Measurements from ENCODE around the gene PRR5L.
A peak's percentile ranks its signal among the peaks of the same experiment; 100 is the strongest.
"Not testable (repeated sequence)": the region's sequence is repeated elsewhere in the genome, so short reads cannot be mapped to it uniquely, and the experiment has no call there.

PRR5L gene

GRCh38 chr11:36471577-36471976 is 175.5 kb downstream of the PRR5L start:
- DNase-seq (ENCODE audit: low read depth), result no peak
- TF ChIP-seq, protein P1, sequence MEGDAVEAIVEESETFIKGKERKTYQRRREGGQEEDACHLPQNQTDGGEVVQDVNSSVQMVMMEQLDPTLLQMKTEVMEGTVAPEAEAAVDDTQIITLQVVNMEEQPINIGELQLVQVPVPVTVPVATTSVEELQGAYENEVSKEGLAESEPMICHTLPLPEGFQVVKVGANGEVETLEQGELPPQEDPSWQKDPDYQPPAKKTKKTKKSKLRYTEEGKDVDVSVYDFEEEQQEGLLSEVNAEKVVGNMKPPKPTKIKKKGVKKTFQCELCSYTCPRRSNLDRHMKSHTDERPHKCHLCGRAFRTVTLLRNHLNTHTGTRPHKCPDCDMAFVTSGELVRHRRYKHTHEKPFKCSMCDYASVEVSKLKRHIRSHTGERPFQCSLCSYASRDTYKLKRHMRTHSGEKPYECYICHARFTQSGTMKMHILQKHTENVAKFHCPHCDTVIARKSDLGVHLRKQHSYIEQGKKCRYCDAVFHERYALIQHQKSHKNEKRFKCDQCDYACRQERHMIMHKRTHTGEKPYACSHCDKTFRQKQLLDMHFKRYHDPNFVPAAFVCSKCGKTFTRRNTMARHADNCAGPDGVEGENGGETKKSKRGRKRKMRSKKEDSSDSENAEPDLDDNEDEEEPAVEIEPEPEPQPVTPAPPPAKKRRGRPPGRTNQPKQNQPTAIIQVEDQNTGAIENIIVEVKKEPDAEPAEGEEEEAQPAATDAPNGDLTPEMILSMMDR (conservative IDR thresholded peaks at IDR 0.05; ENCODE audit: control insufficient read depth, insufficient read depth, low read depth, low read length), result no peak
- no peak overlapping the region for H3K4me3 ChIP-seq (ENCODE audit: control insufficient read depth, low read depth, low read length)

GRCh38 chr11:36475192-36475591 is 179.1 kb downstream of the PRR5L start:
- no peak for DNase-seq (ENCODE audit: low read depth)
- no peak overlapping the region for H3K4me3 ChIP-seq (ENCODE audit: control insufficient read depth, low read depth, low read length)
- TF ChIP-seq, protein P1 (conservative IDR thresholded peaks at IDR 0.05; ENCODE audit: control insufficient read depth, insufficient read depth, low read depth, low read length), result no peak

DNA sequence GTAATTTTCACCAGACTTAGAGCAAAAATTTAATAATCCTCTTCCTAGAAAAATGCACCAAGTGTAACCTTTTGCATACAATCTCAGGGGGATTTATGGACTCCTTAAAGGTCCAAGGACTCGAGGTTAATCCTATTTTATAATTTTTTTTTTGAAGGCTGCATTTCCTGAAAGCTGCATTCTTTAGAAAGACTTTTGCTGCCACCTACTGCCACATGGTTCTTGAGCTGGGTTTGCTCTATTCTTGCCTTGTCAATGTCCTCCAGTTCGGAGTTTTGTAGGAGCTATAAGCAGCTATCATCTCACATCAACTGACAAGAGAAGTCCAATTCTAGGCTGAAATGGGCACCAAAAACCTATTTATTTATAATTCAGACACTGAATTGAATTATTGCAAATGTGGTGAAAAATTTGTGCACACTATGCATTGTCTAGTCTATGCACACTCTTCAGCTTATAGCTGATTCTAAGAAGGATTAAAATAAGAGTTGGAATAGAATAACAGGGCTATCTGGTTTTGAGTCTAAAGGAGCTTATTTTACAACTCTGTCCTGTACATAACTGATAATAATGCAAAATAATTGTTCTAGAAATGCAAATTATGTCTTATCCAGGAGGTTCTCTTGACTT is 182.7 kb downstream of the PRR5L start:
- no peak overlapping the region for H3K4me3 ChIP-seq (ENCODE audit: control insufficient read depth, low read depth, low read length)
- DNase-seq (ENCODE audit: low read depth), result peak; percentile 63
- TF ChIP-seq, protein P1 (conservative IDR thresholded peaks at IDR 0.05; ENCODE audit: control insufficient read depth, insufficient read depth, low read depth, low read length), result peak; percentile 67

GRCh38 chr11:36480833-36481232 is 184.7 kb downstream of the PRR5L start:
- no peak overlapping the region for H3K4me3 ChIP-seq (ENCODE audit: control insufficient read depth, low read depth, low read length)
- no peak for DNase-seq (ENCODE audit: low read depth)
- TF ChIP-seq, protein P1 (conservative IDR thresholded peaks at IDR 0.05; ENCODE audit: control insufficient read depth, insufficient read depth, low read depth, low read length), result no peak

DNA sequence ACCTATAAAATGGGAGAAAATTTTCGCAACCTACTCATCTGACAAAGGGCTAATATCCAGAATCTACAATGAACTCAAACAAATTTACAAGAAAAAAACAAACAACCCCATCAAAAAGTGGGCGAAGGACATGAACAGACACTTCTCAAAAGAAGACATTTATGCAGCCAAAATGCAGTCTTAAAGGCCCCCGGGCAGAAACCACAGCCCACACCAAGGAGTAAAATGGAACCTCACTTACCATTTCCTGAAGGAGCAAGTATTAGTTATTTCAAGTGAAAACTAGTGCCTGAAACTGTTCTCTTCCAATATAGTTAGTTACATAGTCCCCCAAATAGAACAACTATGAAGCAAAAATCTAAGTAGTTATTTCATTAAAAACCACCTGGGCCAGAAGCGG is 187.0 kb downstream of the PRR5L start:
- DNase-seq (ENCODE audit: low read depth); H3K4me3 ChIP-seq (ENCODE audit: control insufficient read depth, low read depth, low read length): not testable (repeated sequence)

- TF ChIP-seq, protein P1 (conservative IDR thresholded peaks at IDR 0.05; ENCODE audit: control insufficient read depth, insufficient read depth, low read depth, low read length), result no peak
- no peak overlapping the region for H3K4me3 ChIP-seq (ENCODE audit: control insufficient read depth, low read depth, low read length)
- DNase-seq (ENCODE audit: low read depth), result no peak
Measured at GRCh38 chr11:36485298-36486002, 189.4 kb downstream of the PRR5L start.

DNA sequence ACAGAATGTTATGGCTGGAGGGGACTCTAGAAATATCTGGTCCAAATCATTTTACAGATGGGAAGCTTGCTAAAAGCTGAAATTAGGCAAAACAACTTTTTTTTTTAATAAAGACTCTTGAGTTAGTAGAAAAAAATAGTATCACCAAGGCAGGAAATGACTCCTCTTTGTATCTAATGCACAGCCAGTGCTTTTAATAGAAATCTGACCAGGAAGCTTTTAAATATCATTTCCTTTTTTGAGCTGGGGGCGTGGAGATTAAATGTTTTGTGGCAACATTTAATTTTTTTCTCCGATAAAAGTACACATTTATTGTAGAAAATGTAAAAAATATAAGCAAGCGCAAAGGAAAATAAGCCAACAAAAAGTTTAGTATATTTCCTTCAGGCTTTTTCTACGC is 191.5 kb downstream of the PRR5L start:
- no peak for DNase-seq (ENCODE audit: low read depth)
- TF ChIP-seq, protein P1 (conservative IDR thresholded peaks at IDR 0.05; ENCODE audit: control insufficient read depth, insufficient read depth, low read depth, low read length), result no peak
- H3K4me3 ChIP-seq (ENCODE audit: control insufficient read depth, low read depth, low read length), result no peak overlapping the region

Data from fibroblast of mammary gland (primary cell).